ENCODE measurements around the gene RSBN1.

DNA sequence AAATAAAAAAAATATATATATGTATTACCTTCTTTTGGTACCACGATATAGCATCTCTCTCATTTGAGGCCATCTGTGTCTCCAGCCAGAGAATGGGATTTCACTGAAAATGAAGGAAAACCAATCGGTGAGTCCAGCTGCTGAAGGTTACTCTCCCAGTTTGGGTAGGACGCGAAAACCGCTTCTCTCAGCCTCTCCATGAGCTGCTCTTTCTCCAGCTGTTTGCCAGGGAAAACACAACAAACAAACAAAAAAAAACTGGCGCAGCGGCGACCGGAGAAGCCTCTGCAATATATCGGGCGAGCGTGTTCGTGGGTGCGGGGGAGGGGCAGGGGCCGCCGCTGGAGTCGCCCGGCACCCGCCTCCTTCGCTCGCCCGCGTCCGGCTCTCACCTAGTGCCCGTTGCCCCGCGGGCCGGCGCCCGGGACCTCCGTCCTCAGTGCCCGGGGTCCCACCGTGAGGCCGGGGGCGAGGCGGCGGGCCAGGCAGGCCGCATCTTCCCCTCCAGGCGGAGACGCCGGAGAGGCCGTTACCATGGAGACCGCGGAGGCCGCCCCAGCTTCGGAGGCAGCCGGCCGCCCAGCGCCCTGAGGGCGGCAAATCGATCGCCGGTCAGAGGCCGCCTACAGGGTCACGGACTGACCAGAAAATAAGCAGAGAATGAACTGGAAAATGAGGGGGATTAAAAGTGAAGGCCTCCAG lies 53.5 kb downstream of the RSBN1 start:
- TF ChIP-seq, protein P1, sequence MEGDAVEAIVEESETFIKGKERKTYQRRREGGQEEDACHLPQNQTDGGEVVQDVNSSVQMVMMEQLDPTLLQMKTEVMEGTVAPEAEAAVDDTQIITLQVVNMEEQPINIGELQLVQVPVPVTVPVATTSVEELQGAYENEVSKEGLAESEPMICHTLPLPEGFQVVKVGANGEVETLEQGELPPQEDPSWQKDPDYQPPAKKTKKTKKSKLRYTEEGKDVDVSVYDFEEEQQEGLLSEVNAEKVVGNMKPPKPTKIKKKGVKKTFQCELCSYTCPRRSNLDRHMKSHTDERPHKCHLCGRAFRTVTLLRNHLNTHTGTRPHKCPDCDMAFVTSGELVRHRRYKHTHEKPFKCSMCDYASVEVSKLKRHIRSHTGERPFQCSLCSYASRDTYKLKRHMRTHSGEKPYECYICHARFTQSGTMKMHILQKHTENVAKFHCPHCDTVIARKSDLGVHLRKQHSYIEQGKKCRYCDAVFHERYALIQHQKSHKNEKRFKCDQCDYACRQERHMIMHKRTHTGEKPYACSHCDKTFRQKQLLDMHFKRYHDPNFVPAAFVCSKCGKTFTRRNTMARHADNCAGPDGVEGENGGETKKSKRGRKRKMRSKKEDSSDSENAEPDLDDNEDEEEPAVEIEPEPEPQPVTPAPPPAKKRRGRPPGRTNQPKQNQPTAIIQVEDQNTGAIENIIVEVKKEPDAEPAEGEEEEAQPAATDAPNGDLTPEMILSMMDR (IDR thresholded peaks at IDR 0.05; ENCODE audit: insufficient read depth, low read length, poor library complexity, severe bottlenecking): no peak
- no peak for TF ChIP-seq EZH2phosphoT487 (conservative IDR thresholded peaks at IDR 0.05; ENCODE audit: low read length)
